Lower lobe of right lung (tissue), 2 donors: Measurements from ENCODE around the gene RPGRIP1L. TPM values are rescaled to one million over a fixed set of nuclear protein-coding genes. Genes with fewer than 3 reads are reported as not detected.

Experiments used
- ATAC-seq, 2 donors: fragments of 200-7000 bp; cut with Tn5 transposase; one replicate each; pipeline ENCODE4 v1.9.1; 2020 to 2022; ENCODE audit warnings: mild to moderate bottlenecking in 2 of 2, moderate library complexity in 2 of 2
- DNase-seq: peaks from one replicate; pipeline ENCODE4 v3.0.0-alpha.2; 2020
- H3K27ac ChIP-seq: fragments of 200-600 bp; one replicate; pipeline ENCODE4 v1.8.0; 2022
- H3K27me3 ChIP-seq: fragments of 200-600 bp; one replicate; pipeline ENCODE4 v1.8.0; 2022; ENCODE audit warnings: low read depth
- H3K36me3 ChIP-seq: fragments of 200-600 bp; one replicate; pipeline ENCODE4 v1.8.0; 2022; ENCODE audit warnings: mild to moderate bottlenecking
- H3K4me1 ChIP-seq: fragments of 200-600 bp; one replicate; pipeline ENCODE4 v1.8.0; 2022
- H3K4me3 ChIP-seq: fragments of 200-600 bp; one replicate; pipeline ENCODE4 v1.8.0; 2022; ENCODE audit warnings: mild to moderate bottlenecking
- H3K9me3 ChIP-seq: fragments of 200-600 bp; one replicate; pipeline ENCODE4 v1.8.0; 2022
- intact Hi-C: fragments of 100-400 bp; cut with DNase I; formaldehyde crosslinking; loops from one replicate; pipeline ENCODE4 v1.11.0; 2022
- total RNA-seq: library from RNA; stranded (reverse); fragmentation: NEBNext Ultra II Directional; extraction: Animal tissue kit (Norgen Biotek cat#: 25700); gene quantifications from one replicate; pipeline ENCODE4 v1.2.1, GENCODE V29; 2021
- TF ChIP-seq, protein P1 (sequence below): fragments of 200-600 bp; IDR thresholded peaks from one replicate; pipeline ENCODE4 v1.8.0; 2022; ENCODE audit warnings: antibody characterized with exemption, mild to moderate bottlenecking
- donor health status: DM: no; HTN: yes; CAD: no; lungs with severe emphysema.

Gene RPGRIP1L
- total RNA-seq, 1 donor from 2014 or later: 6.6 TPM

DNA sequence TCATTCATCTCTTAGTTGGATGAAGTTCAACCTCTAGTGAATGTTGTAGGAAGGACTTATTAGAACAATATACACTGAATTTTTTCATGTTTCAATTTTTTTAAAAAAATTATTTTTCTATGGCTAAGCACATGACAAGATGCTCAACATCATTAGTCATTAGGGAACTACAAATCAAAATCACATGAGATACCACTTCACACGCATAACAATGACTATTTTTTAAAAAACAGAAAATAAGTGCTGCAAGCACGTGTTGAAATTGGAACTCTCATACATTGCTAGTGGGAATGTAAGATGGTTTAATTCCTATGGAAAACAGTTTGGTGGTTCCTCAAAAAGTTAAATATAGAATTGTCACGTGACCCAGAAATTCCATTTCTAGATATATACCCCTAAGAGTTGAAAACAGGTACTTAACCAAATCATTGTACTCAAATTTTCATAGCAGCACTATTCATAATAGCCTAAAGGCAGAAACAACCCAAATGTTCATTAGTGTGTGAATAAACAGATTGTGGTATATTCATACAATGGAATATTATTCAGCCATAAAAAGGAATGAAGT lies 115.5 kb downstream of the RPGRIP1L start:
- intact Hi-C loops: no loop called here
- no peaks in the 10 kb centered on the region for H3K4me1 ChIP-seq
- no peaks in the 10 kb centered on the region for H3K27me3 ChIP-seq
- TF ChIP-seq, protein P1, sequence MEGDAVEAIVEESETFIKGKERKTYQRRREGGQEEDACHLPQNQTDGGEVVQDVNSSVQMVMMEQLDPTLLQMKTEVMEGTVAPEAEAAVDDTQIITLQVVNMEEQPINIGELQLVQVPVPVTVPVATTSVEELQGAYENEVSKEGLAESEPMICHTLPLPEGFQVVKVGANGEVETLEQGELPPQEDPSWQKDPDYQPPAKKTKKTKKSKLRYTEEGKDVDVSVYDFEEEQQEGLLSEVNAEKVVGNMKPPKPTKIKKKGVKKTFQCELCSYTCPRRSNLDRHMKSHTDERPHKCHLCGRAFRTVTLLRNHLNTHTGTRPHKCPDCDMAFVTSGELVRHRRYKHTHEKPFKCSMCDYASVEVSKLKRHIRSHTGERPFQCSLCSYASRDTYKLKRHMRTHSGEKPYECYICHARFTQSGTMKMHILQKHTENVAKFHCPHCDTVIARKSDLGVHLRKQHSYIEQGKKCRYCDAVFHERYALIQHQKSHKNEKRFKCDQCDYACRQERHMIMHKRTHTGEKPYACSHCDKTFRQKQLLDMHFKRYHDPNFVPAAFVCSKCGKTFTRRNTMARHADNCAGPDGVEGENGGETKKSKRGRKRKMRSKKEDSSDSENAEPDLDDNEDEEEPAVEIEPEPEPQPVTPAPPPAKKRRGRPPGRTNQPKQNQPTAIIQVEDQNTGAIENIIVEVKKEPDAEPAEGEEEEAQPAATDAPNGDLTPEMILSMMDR: no peak
- H3K36me3 ChIP-seq: no peaks in the 10 kb centered on the region
- DNase-seq: no peak
- no peak overlapping the region for H3K4me3 ChIP-seq
- no peaks in the 10 kb centered on the region for H3K9me3 ChIP-seq
- H3K27ac ChIP-seq: no peak overlapping the region
- ATAC-seq: no peak

DNA sequence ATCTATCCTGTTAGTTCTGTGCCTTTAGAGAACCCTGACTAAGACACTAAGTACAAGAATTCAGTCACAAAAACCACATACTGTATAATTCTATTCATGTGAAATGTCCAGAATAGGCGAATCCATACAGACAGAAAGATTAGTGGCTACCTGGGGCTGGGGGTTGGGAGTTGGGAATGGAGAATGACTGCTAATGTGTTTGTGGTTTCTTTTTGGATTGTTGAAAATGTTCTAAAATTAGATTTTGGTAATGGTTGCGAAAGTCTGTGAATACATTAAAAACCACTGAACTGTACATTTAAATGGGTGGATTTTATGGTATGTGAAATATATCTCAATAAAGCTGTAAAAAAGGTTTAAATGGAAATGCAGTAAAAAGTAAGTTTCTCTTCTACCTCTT lies 120.3 kb downstream of the RPGRIP1L start:
- DNase-seq (no peak), ATAC-seq (no peak)
- H3K4me1 ChIP-seq: no peaks in the 10 kb centered on the region
- intact Hi-C loops: no loop called here
- H3K4me3 ChIP-seq: no peak overlapping the region
- no peak overlapping the region for H3K27ac ChIP-seq
- H3K9me3 ChIP-seq: no peaks in the 10 kb centered on the region
- TF ChIP-seq, protein P1: no peak
- no peaks in the 10 kb centered on the region for H3K27me3 ChIP-seq
- H3K36me3 ChIP-seq: no peaks in the 10 kb centered on the region

DNA sequence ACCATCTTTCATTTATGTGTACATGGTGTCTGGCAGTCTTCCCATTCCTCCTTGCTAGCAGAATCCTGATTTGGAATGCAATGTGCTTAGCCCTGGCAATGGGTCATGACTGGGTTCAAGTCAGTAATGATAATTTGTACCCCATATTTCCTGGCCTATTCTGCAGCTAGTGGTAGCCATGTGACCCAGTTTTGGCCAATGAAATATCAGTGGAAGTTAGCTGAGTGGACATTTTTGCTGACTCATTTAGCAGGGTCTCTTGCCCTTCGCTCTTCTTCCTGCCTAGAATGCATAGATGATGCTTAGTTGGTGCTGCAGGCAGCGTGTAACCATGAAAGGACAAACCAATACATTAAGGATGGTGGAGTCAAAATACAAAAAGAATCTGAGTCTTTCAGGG lies 121.9 kb downstream of the RPGRIP1L start:
- H3K4me1 ChIP-seq: no peaks in the 10 kb centered on the region
- ATAC-seq (no peak), DNase-seq (no peak)
- no peaks in the 10 kb centered on the region for H3K9me3 ChIP-seq
- intact Hi-C loops: no loop called here
- H3K27ac ChIP-seq: no peak overlapping the region
- no peak overlapping the region for H3K4me3 ChIP-seq
- TF ChIP-seq, protein P1: no peak
- no peaks in the 10 kb centered on the region for H3K27me3 ChIP-seq
- no peaks in the 10 kb centered on the region for H3K36me3 ChIP-seq

DNA sequence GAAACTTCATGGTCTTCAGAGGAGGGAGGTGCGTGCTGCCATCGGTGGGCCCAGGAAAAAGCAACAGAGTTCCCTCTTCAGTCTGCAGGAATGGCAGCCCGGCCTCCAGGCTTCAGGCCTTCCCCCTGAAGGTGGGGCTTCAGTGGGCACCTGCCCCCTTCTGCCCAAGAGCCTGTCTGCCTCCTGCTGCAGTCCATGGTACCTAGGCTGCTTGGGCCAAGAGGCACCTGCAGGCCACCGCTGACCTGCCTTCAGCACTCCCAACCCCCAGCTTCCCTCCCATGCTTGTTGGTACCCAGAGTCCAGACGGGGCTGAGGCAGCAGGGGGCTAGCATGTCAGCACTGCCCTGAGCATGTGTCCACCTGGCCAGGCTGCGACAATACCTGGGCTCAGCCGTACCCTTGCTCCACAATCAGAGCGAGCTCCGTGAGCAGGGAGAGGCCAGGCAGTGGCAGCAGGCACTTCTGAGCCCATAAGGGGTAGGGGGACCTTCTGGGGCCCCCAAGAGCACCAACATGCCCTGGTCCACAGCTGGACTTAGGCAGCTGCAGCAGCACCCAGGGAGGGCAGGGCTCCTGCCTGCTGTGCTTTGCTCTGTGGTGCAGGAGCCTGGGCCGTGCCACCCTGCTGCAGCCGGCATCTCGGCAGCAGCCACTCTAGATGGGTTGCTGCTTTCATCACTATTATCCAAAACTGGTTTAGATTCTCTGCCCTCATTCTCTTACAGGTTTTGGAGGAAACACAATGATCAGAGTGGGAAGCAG lies 123.4 kb downstream of the RPGRIP1L start:
- Histone ChIP-seq H3K9me3 (no peaks in the 10 kb centered on the region), H3K27me3 (no peaks in the 10 kb centered on the region), H3K4me3 (no peak overlapping the region), H3K36me3 (no peaks in the 10 kb centered on the region), H3K4me1 (no peaks in the 10 kb centered on the region), H3K27ac (no peak overlapping the region)
- TF ChIP-seq, protein P1: no peak
- intact Hi-C loops: no loop called here
- no peak for ATAC-seq
- DNase-seq: no peak

DNA sequence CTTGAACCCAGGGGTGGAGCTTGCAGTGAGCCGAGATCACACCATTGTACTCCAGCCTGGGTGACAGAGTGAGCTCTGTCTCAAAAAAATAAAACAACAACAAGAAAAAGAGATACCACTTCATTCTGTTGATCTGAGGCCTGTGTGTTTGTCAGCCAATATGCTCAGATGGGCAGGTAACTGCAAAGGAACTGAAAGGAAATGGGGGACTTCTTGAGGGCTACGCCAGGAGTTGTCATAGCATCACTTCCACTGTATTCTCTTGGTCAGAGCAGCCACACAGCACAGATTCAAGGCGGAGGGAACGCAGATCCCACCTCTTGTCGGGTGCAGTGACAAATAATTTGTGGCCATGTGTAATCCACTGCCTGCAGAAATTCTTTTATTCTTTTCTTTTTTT lies 126.8 kb downstream of the RPGRIP1L start:
- TF ChIP-seq, protein P1: no peak
- Histone ChIP-seq H3K4me1 (no peaks in the 10 kb centered on the region), H3K27me3 (no peaks in the 10 kb centered on the region), H3K27ac (no peak overlapping the region), H3K9me3 (peaks cover 7% of the 10 kb centered on the region), H3K36me3 (no peaks in the 10 kb centered on the region), H3K4me3 (no peak overlapping the region)
- DNase-seq (no peak), ATAC-seq (no peak)
- intact Hi-C loops: no loop called here
